ENCODE data around the gene TUT1. TPM values are rescaled to one million over a fixed set of nuclear protein-coding genes. Genes with fewer than 3 reads are reported as not detected.

The TUT1 gene
- total RNA-seq, 1 experiment from 2014 or later = 19.9 TPM

DNA sequence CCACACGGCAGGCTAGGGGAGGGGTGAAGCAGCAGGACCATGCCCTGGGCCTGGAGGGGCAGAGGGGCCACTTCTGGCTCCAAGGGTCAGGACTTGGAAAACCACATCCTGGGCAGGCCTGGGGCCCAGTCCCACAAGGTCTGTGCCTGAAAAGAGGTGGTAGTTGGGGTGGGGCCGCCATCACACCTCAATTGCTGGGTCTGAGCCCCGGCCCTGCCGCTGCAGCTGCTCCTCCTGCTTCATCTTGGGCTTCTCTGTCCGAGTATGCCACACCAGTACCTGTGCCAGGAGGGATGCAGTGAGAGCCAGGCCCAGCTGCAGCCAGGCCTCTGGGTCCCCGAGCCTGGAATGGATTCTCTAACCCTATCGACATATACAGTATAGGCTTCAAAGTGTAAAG, 24.2 kb upstream of the TUT1 start:
- in situ Hi-C loops (cut with HindIII; ENCODE audit: low pct_unique_long_range_greater_than_20kb, low sequenced_read_pairs) = no loop called here
- Histone ChIP-seq H3K36me3 (ENCODE audit: control insufficient read depth, insufficient read depth, low read length) (no peaks in the 10 kb centered on the region; the same call in 1 of the 2 replicates), H3K27ac (ENCODE audit: low read length) (no peak overlapping the region), H3K9me3 (ENCODE audit: control insufficient read depth, insufficient read depth, low read depth, low read length) (no peaks in the 10 kb centered on the region), H3K4me3 (ENCODE audit: low read depth in 2 of 2, low read length in 2 of 2) (no peak overlapping the region), H3K4me1 (ENCODE audit: control insufficient read depth, insufficient read depth, low read length) (peaks cover 21% of the 10 kb centered on the region), H3K27me3 (ENCODE audit: control insufficient read depth, insufficient read depth, low read length) (no peaks in the 10 kb centered on the region)
- ATAC-seq = no peak
- TF ChIP-seq SIN3A (IDR thresholded peaks at IDR 0.05; ENCODE audit: borderline replicate concordance, insufficient read depth, low read depth, low read length) = no peak
- TF ChIP-seq TCF7L2 (IDR thresholded peaks at IDR 0.05; ENCODE audit: low read depth, low read length) = no peak
- no peak for TF ChIP-seq REST (IDR thresholded peaks at IDR 0.05; ENCODE audit: insufficient read depth in 1 of 2, low read depth in 2 of 2, low read length in 1 of 2)
- TF ChIP-seq POLR2AphosphoS5 (IDR thresholded peaks at IDR 0.05; ENCODE audit: low read depth, low read length) = no peak
- TF ChIP-seq, protein P1, sequence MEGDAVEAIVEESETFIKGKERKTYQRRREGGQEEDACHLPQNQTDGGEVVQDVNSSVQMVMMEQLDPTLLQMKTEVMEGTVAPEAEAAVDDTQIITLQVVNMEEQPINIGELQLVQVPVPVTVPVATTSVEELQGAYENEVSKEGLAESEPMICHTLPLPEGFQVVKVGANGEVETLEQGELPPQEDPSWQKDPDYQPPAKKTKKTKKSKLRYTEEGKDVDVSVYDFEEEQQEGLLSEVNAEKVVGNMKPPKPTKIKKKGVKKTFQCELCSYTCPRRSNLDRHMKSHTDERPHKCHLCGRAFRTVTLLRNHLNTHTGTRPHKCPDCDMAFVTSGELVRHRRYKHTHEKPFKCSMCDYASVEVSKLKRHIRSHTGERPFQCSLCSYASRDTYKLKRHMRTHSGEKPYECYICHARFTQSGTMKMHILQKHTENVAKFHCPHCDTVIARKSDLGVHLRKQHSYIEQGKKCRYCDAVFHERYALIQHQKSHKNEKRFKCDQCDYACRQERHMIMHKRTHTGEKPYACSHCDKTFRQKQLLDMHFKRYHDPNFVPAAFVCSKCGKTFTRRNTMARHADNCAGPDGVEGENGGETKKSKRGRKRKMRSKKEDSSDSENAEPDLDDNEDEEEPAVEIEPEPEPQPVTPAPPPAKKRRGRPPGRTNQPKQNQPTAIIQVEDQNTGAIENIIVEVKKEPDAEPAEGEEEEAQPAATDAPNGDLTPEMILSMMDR (IDR thresholded peaks at IDR 0.05) = no peak
- CTCF ChIA-PET = no interaction called here
- no peak for DNase-seq (ENCODE audit: low read depth, low spot score)
- POLR2A ChIA-PET = no interaction called here
- intact Hi-C loops (cut with micrococcal nuclease; ENCODE audit: unreplicated experiment) = no loop called here
- no TSS peak for BruUV-seq (replicated peaks)

- in situ Hi-C loops (cut with HindIII; ENCODE audit: low pct_unique_long_range_greater_than_20kb, low sequenced_read_pairs) (no loop called here), intact Hi-C loops (cut with micrococcal nuclease; ENCODE audit: unreplicated experiment) (no loop called here)
- no TSS peak for BruUV-seq (replicated peaks)
- no peak for ATAC-seq
- no peaks in the 10 kb centered on the region for H3K9me3 ChIP-seq (ENCODE audit: control insufficient read depth, insufficient read depth, low read depth, low read length)
- no peaks in the 10 kb centered on the region for H3K27me3 ChIP-seq (ENCODE audit: control insufficient read depth, insufficient read depth, low read length)
- peaks cover 21% of the 10 kb centered on the region for H3K4me1 ChIP-seq (ENCODE audit: control insufficient read depth, insufficient read depth, low read length)
- peak overlapping the region; percentile 31; the same call in 1 of the 2 replicates for H3K27ac ChIP-seq (ENCODE audit: low read length)
- ChIA-PET CTCF (no interaction called here), POLR2A (no interaction called here)
- DNase-seq (ENCODE audit: low read depth, low spot score) = no peak
- no peaks in the 10 kb centered on the region; the same call in 1 of the 2 replicates for H3K36me3 ChIP-seq (ENCODE audit: control insufficient read depth, insufficient read depth, low read length)
- no peak overlapping the region for H3K4me3 ChIP-seq (ENCODE audit: low read depth in 2 of 2, low read length in 2 of 2)
- TF ChIP-seq SIN3A (IDR thresholded peaks at IDR 0.05; ENCODE audit: borderline replicate concordance, insufficient read depth, low read depth, low read length) (no peak), TCF7L2 (IDR thresholded peaks at IDR 0.05; ENCODE audit: low read depth, low read length) (no peak), REST (IDR thresholded peaks at IDR 0.05; ENCODE audit: insufficient read depth in 1 of 2, low read depth in 2 of 2, low read length in 1 of 2) (no peak)
Measured at GRCh38 chr11:62614275-62614674, 23.0 kb upstream of the TUT1 start.

Measured in Panc1 (cell line).